Amygdala (tissue), 56 donors: ENCODE measurements around the gene MACROD1.

Experiments used
- DNase-seq, 56 donors: peaks; one replicate each; lab custom pipeline; 2025; lab: John Stamatoyannopoulos, UW

The MACROD1 gene

GRCh38 chr11:63951779-63952536 lies 214.0 kb downstream of the MACROD1 start:
- DNase-seq, result no peak
